Stimulated activated CD4-positive, alpha-beta T cell treated with anti-CD3 and anti-CD28 coated beads, Interleukin-4, amount 100 ng/mL, for 4 hours (primary cell): ENCODE results near the gene PRR15.

Experiments
- DNase-seq, 2 experiments: peaks; one replicate each; pipeline ENCODE4 v3.0.0-alpha.2; 2020

The PRR15 gene

DNA sequence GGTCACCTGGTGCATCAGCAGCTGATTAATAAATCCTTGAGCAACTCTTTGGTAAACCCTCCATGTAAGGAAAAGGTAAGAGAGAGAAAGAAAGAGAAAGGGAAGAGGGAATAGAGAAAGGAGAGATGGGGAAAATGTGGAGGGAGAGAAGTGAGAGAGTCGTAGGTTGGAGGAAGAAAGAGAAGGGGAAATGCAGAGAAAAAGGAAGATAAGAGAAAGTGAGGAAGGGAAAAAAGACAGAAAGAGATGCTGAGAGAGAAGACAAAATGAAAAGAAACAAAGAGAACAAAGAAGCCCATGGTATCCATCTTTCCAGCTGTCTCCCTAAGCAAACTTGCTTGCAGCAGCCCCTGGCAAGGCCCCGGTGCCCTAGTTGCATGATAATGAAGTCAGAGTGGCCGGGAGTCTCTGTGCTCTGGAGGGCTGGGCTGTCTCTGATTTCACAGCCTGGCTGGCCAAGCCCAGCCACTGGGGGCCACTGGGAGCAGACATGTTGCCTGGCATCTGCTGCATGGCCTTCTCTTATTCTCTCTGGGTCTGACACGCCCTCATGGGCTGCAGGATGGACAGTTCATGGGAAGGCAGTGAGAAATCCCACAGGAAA, 48.4 kb downstream of the PRR15 start:
- DNase-seq, result no peak

DNA sequence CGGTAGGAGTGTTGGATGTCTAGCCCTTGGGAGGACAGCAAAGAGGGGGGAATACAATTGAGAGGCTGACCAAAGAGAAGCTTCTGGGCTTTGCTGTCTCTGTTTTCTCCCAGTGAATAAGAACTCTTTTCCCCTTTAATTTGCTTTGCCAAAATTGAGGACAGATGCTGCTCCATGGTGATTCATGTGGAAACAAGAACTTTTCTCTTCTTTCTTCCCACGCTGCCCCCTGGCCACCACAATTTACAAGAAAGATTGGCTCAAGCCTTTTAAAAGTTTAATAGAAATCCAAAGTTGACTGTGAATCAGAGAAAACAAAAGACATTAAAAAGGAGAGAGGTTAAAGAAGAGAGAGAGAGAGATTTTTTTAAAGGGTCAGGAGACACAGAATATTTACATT, 49.0 kb downstream of the PRR15 start:
- DNase-seq, result no peak

DNA sequence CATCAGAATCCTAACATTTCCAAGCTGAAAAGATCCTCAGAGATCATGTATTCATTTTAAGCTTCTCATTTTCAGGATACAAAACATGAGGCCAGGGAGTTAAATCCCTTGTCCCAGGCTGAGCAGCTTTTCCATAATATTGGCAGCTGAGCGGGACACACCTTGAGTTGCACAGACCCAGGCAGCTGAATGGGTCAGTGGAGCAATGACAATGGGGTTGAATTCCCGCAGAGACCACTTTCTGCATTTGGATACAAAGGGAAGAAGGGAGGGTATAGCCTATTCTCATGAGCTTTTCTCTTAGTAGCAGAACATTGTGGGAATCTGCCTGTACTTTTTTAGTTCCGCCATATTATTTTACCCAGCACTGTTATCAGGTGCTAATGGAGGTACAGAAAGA, 49.5 kb downstream of the PRR15 start:
- no peak for DNase-seq

DNA sequence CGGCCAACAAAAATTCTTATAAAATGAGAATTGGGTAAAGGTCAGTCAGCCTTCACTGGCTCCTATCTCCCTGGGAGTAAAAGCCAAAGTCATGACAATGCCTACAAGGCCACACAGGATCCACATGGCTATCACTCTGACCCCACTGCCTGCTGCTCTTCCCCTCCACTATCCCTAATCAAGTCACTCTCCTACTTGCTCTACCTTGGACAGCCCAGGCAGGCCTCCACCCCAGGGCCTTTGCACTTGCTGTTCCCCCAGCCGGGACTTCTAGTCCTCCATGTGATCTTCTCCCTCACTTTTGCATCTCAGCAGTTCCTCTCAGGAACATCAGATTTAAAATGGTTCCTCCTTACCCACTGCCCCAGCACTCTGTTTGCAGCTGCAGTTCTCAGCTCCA, 50.6 kb downstream of the PRR15 start:
- DNase-seq, result no peak
